Tibial nerve (tissue), 3 donors: ENCODE data around the gene NME2.

Experiments used
- POLR2A ChIP-seq, 2 donors: fragments of 450-650 bp; IDR thresholded peaks; one replicate each; pipeline ENCODE4 v1.6.1; 2017; ENCODE audit warnings: antibody characterized with exemption in 2 of 2, mild to moderate bottlenecking in 2 of 2, moderate library complexity in 2 of 2
- TF ChIP-seq, protein P1 (sequence below), 5 experiments: fragments of 200-600 bp in 3 of 5; fragments of 450-650 bp in 2 of 5; sonication (generic) in 3 of 5; IDR thresholded peaks; one replicate each; pipeline ENCODE4 v1.5.1; 2016 to 2019; ENCODE audit warnings: antibody characterized with exemption in 5 of 5, mild to moderate bottlenecking in 3 of 5, moderate library complexity in 2 of 5

DNA sequence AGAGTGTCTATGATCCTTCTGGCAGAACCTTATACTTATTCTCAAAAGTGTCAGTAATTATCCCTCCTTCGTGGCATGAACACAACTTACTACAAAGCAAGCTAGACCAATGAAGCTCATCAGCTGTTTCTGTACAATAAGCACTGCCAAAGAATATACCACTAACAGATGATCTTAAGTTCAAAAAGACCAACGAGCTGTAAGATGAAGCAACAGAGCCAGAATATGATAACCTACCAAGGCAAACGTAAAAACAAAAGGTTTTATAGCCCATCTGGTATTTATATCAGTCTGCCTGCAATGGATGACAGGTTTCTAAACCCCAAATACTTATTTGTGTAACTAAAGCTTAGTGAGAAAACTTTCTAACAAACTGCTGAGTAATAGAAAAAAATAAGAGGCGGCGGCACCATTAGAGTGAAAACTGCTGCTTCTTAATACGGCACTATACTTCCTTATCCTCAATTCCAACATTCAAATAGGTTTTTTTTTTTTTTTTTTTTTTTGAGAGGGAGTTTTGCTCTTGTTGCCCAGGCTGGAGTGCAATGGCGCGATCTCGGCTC is 22.1 kb downstream of the NME2 start:
- no peak for TF ChIP-seq POLR2A (IDR thresholded peaks at IDR 0.05)
- TF ChIP-seq, protein P1, sequence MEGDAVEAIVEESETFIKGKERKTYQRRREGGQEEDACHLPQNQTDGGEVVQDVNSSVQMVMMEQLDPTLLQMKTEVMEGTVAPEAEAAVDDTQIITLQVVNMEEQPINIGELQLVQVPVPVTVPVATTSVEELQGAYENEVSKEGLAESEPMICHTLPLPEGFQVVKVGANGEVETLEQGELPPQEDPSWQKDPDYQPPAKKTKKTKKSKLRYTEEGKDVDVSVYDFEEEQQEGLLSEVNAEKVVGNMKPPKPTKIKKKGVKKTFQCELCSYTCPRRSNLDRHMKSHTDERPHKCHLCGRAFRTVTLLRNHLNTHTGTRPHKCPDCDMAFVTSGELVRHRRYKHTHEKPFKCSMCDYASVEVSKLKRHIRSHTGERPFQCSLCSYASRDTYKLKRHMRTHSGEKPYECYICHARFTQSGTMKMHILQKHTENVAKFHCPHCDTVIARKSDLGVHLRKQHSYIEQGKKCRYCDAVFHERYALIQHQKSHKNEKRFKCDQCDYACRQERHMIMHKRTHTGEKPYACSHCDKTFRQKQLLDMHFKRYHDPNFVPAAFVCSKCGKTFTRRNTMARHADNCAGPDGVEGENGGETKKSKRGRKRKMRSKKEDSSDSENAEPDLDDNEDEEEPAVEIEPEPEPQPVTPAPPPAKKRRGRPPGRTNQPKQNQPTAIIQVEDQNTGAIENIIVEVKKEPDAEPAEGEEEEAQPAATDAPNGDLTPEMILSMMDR (IDR thresholded peaks at IDR 0.05), result no peak
